Activated CD8-positive, alpha-beta memory T cell treated with anti-CD3 and anti-CD28 coated beads for 48 hours (primary cell): ENCODE measurements around the gene NCAPH2.

Experiments
- DNase-seq, 3 experiments: peaks; one replicate each; pipeline ENCODE4 v3.0.0-alpha.2; 2020; ENCODE audit warnings: low read depth in 2 of 3, low spot score in 2 of 3

Gene NCAPH2

DNA sequence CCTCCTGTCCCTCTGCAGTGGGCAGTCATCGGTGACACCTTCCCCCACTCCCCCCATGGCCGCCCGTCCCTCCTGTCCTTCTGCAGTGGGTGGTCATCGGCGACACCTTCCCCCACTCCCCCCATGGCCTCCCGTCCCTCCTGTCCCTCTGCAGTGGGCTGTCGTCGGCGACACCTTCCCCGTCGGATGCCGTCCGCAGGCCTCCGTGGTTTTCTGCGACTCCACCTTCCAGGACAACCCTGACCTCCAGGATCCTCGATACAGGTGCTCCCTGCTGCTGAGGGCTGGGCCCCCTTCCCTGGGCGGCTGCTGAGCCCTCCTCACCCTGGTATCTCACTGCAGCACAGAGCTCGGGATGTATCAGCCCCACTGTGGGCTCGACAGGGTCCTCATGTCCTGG lies 19.1 kb upstream of the NCAPH2 start:
- DNase-seq: no peak

DNA sequence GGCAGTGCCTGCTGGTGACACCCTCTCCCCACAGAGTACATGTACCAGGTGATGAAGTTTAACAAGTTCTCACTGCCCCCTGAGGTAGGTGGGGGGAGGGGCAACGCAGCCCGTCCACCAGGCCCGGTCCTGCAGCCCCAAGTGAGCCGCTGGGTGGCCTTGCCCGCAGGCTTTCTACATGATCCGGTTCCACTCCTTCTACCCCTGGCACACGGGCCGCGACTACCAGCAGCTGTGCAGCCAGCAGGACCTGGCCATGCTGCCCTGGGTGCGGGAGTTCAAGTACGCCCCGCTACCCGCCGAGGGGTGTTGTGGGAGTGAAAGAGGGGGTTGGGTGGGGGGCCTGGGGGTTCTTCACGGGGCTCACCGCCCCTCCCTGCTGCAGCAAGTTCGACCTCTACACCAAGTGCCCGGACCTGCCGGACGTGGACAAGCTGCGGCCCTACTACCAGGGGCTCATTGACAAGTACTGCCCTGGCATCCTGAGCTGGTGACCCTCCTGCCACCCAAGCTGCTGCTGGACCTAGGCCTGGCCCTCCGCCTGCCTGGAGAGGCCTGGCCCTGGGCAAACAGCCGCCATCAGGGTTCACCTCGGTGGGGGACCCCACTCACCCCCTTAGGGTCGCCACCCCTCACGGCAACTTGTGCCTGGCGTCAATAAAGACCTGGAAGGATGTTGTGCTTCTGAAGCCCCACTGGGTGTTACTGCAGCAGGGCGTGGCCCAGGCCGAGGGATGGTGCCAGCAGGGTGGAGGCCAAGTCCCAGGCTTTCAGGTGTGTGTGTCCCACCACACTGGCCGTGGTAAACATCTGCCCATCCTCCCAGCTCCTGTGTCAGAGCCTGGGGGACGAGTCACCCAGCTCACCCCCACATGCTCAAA lies 18.4 kb upstream of the NCAPH2 start:
- no peak for DNase-seq

DNA sequence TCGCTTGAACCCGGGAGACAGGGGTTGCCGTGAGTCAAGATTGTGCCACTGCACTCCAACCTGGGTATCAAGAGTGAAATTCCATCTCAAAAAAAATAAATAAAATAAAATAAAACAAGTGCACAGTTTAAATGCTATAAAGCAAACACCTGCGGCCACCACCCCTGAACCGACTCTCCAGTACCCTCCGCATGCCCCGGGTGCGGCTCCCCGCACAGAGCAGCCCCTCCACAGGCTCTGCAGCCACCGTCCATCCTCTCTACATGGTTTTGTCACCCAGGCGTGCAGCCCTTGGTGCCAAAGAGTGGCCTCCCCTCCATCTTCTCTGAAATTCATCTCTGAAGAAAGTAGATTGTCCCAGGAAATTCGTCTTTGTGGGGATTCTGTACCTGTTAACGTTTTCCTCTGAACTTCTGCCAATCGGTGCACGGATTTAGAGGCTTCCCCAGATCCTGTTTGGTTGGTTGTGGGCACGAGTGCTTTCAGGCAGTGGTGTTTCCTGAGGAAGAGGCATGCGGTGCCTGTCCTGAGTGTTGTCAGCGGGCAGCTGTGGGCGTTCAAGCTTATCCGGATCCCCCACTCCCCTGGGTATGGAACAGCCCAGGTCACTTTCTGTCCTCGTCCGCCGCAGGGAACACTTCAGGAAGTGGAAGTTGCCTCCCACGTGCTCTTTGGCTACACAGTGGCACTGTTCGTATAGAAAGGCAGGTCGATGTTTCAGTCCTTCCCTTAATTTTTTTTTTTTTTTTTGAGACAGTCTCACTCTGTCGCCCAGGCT lies 17.3 kb upstream of the NCAPH2 start:
- DNase-seq: no peak

DNA sequence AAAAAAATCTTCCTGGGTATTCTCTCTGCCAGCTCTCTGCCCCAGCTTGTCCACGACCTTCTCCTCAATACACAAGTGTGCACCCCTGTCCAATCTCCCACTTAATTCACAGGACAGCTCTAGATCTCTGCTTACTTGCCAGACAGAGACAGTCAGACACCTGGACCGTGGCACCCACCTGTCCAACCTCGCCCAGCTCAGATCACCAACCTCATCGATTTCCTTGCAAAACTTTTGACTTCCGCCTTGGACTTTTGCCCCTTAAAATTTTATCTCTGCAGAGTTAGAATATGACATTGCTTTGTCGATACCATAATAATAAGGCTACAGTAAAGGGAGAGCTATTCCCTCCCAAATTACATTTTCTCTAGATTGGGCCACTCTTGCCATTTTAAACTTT lies 10.9 kb upstream of the NCAPH2 start:
- DNase-seq: no peak

DNA sequence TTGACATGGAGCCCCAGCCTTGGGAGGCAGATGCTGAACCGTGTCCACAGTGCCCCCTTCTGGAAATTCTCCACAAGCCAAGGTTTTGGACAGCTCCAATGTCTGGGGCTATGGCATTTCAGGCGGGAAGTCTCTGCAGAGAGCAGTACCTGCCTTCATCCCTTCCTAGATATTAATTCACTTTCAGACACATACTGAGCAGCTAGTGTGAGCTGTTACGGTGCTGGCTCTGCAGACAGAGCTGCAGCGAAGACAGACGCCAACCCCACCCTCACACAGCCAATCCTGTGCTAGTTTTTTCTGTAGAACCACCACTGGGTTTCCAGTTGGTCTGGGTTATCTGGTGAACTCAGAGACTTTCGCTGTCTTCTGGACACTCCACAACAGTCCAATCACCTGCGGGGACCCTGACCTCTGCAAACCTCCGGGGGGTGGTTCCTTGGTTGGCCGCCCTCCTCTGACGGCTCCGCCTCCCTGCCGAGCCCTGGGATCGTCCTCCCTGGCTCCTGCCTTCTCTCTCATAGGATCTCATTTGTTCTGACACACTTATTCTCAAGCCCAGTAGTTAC lies 9.6 kb upstream of the NCAPH2 start:
- DNase-seq: peak in 1 of 3 experiments; percentile 41

DNA sequence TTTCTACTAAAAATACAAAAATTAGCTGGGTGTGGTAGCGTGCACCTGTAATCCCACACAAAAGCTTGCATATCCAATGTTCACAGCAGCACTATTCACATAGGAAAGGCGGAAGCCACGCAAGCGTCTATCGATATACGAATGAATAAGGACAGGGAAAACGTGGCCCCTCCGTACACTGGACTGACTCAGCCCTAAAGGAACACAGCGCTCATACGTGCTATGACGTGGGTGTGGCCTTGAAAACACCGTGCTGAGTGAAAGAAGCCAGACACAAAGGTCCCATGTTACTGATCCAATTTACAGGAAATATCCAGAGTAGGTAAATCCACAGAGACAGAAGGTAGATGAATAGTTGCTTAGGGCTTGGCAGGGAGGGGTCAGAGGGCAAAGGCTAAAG lies 7.6 kb upstream of the NCAPH2 start:
- no peak for DNase-seq

DNA sequence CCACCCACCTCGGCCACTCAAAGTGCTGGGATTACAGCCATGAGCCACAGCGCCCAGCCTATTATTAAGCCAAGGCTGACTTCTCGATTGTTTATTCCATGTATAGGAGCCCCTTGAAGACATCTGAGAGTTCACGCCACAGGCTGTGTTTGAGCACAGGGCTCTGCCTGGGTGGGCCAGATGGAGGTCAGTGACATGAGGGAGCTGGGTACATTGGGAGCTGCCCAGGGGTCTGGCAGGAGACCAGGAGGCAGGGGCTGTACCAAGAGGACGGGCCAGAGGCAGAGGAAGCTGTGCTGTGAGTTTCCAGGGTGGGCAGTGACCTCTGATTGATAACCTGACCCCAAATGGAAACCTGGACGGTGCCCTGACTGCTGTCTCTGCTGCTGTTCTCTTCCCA lies 5.9 kb upstream of the NCAPH2 start:
- DNase-seq: no peak

DNA sequence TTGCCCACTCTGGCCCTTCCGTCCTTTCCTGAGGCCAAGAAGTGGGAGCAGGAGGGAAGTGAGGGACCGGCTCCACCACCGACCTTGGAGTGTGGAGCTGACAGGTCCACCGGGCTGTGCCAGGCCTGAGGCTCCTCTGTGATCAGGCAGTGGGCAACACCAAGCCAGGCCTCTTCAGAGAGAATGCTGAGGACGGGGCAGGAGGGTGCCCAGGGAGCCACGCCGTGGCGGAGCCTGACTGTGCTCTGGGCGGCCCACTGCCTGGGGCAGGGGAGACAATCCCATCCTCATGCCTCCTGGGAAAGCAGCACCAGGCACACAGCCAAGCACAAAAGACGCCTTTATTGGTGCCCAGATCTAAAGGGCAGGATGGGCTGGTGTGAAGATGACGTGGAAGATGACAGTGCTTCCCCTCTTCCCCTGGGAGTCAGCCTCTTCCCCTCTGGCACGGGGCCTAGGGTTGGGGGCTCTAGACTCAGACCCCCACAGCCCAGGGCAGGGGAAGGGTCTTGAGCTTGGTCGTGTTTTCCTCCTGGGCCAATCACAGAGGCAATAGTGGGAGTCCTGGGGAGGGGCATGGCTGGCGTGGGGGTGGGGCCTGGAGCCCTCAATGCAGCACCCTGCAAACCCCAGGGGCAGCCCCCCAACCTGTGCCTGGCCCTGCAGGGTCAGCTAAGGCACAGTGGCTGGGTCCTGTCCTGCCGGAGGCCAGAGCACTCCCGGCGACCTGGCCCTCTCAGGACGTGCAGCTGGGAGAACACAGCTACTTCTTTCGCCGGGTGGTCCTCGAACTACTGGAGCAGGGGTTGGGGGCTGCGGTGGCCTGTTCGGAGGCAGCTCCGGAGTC lies 5.2 kb upstream of the NCAPH2 start:
- DNase-seq: no peak

DNA sequence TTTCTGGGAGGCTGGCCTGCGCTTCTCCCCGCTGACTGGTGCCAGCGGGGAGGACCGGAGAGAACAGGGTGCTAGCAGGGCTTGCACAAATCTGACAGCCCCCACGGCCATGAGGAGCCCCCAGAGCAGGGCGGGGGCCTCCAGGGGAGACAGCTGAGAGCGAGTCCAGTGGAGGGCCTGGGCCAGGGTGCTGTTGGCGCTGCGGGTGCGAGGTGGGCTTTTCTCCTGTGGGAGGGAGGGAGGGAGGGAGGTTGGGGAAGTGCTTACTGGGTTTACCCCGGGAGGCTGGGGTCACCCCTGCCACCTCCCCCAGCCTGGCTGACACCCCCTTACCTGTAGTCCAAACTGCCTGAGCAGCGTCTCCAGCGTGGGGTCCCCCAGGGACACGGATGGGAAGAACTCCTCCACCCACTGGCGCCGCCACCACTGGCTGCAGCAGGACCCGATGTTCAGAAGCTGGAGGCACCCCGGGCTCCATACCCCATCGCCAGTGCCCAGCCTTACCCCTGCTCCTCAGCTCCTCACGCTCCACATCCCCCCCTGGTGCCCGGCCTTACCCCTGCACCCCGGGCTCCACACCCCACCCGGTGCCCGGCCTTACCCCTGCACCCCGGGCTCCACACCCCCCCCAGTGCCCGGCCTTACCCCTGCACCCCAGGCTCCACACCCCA lies 4.4 kb upstream of the NCAPH2 start:
- no peak for DNase-seq

DNA sequence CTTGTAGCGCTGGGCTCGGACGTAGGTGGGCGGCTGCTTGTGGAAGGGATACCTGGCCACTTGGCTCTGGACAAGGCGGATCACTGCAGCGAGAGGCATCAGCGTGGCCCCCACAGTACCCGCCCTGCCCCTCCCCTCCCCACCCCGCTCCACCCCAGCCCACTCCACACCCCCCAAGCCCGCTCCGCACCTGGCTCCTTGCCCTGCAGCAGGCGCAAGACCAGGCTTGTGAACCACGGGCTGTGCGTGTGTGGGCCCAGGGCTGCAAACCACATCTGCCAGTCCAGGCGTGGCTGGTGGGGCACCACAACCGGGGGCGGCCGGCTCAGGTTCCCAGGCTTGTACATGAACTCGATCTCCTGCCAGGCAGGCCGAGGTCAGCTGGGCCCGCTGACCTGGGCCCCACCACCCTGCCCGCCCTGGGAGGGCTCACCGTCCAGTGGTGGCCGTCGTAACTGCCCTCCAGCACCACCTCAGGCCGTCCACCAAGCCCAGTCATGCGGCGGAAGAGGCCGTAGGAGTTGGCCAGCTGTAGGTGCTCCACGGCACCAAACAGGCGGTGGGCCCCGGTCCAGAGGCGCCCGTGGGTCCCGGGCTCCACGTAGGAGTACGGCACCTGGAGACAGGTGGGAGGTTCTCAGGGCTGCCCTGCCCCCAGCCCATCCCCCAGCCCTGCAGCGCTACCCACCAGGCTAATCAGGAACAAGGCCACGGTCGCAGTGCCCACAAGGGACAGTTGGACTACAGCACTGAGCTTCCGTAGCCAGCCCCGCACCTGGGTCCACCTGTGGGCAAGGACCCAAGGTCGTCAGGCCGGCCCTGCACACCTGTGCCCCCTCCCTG lies 3.4 kb upstream of the NCAPH2 start:
- no peak for DNase-seq

DNA sequence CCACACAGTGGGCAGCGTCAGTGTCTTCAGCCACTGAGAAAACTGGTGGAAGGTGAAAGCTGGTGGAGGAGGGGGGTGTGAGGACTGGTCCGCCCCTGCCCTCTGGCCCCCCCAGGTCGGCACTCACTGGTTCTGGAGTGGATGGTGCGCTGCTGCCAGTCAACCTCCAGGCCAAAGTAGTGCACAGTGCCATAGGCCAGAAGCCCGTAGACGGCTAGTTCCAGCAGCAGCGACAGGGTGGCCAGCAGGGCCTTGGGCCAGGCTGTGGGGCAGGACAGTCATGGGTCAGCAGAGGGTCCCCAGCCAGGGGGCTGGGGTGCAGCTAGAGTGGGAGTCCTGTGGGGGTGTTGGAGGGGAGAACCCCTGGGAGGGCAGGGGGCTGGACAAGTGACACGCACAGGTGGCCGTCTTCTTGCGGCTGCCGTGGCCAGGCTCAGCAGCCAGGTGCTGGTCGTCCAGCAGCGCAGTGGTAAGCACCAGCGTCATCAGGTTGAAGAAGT lies 2.7 kb upstream of the NCAPH2 start:
- no peak for DNase-seq

DNA sequence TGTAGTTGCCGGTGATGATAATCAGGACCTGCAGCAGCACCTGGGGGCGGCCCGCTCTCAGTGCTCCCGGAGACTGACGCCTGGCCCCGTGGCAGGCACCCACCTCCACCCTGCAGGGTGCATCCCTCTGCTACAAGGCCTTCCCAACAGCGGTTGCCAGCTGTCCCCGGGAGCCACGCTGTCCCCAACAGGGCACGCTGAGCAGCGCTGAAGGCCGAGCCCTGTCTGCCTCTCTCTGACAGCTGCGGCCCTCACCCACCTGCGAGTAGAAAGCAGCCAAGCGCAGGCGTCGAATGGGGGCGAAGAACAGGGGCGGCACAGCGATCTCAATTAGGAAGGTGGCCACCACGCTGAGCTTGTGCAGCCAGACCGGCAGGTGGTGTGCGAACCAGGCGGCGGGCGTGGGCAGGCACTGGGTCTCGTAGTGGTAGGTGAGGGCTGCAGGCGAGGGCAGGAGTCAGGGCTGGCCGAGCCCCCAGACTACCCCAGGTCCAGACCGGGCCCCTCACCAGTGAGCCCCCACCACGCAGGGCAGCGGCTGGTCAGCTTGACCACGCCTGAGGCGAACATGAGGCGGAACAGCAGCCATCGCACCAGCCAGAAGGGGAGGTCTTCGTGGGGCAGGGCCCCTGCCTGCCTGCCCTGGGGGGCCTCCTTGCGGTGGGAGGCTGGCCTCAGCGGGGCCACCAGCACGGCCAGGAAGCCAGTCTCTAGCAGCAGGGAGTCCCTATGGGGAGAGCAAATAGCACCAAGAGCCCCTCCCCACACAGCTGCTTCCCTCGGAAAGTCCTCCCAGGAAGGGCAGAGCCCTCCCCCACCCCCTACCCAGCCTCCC lies 2.0 kb upstream of the NCAPH2 start:
- DNase-seq: no peak

DNA sequence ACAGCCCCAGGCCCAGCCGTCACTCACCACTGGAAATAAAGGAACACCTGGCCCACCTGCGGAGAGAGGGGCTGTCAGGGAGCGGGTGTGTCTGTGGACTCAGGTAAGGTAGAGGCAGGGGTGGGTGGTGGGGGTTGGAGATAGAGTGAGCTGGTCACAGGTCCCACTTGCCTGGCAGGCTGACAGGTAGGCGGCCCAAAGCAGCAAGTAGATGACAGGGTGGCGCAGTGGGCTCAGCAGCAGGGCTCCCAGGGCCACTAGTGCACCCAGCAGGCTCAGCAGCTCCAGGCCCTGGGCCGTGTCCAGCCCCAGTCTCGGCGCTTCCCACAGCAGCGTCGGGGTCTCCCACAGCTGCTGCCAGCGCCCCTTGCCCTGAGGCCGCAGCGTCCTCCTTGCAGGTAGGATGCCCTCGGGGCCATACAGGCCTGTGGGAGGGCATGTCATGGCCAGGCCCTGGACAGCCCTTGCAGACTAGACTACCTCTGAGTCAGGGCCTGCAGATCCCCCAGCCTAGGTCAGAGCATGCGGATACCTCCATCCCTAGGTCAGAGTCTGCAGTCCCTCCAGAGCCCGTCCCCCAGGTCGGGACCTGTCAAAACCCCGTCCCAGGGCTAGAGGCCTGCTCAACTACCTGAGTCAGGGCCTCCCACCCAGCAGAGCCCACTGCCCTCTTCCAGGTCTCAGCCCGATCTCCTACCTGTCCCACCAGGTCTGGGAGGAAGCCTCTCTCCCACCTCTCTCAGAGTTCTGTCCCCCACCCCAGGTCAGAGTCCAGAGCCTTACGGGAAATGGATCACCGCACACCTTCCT lies 1.2 kb upstream of the NCAPH2 start:
- DNase-seq: no peak

DNA sequence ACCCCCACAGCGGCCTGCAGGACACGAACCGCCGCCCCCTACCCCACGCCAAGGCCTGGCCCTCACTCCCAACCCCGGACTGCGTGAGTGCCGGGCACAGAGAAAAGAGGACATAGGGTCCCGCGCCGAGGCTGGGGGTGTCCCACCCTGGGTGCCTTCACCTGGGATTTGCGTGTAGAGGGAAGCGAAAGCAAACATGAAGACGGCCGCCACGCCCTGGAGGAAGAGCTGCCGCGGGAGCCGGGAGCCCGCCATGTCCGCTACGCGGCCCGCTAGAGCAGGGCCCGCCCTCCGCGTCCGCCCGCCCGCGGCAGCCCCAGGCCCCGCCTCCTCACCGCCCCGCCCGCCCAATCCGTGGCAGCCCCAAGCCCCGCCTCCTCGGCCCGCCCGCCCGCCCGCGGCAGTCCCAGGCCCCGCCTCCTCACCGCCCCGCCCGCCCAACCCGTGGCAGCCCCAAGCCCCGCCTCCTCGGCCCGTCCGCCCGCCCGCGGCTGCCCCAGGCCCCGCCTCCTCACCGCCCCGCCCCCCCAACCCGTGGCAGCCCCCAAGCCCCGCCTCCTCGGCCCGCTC lies 518 bp upstream of the NCAPH2 start, which contains the start of gene LMF2:
LMF2 (minus strand) TSS at position 282 of the 570 bp plus-strand sequence; CDS start at position 255, 27 bp downstream.
- DNase-seq: peak; percentile 82 to 92 (median 86)

DNA sequence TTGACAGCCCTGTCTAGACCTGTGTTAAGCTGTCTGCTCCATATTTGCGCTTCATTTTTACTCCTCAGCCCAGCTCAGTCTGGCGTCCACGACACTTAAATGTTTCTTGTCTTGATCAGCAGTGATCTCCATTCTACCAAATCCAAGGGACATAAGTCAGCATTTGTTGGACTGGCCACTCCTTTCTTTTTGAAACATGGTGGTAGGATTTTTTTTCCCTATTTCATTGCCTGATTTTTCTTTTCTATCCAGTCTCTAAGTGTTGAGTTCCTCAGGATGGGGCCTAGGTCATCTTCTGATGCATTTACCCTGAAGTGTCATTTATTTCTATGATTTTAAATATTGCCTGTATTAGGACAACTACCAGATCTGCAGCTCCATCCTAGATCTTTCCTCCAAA lies 873 bp downstream of the NCAPH2 start:
- DNase-seq: no peak

DNA sequence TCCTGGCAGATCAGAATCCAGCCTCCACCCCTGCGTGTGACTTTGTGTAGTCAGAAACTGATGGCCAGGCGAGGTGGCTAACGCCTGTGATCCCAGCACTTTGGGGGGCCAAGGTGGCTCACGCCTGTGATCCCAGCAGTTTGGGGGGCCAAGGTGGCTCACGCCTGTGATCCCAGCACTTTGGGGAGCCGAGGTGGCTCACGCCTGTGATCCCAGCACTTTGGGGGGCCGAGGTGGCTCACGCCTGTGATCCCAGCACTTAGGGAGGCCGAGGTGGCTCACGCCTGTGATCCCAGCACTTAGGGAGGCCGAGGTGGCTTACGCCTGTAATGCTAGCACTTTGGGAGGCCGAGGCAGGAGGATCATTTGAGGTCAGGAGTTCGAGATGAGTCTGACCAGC lies 5.2 kb downstream of the NCAPH2 start:
- no peak for DNase-seq

DNA sequence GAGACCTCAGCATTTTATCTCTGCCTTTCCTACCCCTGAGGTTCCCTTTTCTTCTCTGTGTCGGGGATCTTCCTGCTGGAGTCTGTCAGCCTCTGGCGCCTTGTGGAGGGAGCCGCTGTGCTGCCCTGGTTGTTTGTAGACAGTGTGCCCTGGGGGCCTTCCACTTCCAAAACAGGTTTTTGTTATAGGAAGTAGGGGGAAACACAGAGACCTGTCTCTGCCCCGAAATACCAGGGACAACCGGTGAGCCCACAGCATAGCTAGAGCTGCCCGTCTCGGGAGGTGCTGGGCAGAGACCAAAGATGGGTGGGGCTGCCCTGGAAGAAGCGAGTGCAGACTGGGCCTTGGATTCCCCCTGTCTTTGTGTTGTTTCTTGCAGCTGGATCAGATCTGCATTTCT lies 8.0 kb downstream of the NCAPH2 start:
- DNase-seq: no peak
